Neural progenitor cell (in vitro differentiated cells): ENCODE data around the gene RAD54L2. TPM values are rescaled to one million over a fixed set of nuclear protein-coding genes. Genes with fewer than 3 reads are reported as not detected.

Experiments
- DNase-seq: peaks from one replicate; pipeline ENCODE4 v3.0.0-alpha.2; 2016; ENCODE audit warnings: low spot score
- H2AFZ ChIP-seq: fragments of 200-600 bp; sonication (generic); replicated peaks from 2 replicates; pipeline ENCODE4 v1.6.1; 2016; ENCODE audit warnings: antibody characterized with exemption
- H3F3A ChIP-seq: fragments of 200-600 bp; sonication (generic); 2 replicates; pipeline ENCODE4 v1.6.1; 2016; ENCODE audit warnings: antibody characterized with exemption, low read depth
- H3K27ac ChIP-seq: fragments of 200-600 bp; sonication (generic); 2 replicates; pipeline ENCODE4 v1.5.1; 2016; ENCODE audit warnings: mild to moderate bottlenecking
- H3K27me3 ChIP-seq: fragments of 200-600 bp; sonication (generic); 2 replicates; pipeline ENCODE4 v1.6.1; 2016; ENCODE audit warnings: mild to moderate bottlenecking, moderate library complexity
- H3K36me3 ChIP-seq: fragments of 200-600 bp; sonication (generic); 2 replicates; pipeline ENCODE4 v1.5.1; 2016
- H3K4me1 ChIP-seq: fragments of 200-600 bp; sonication (generic); 2 replicates; pipeline ENCODE4 v1.6.1; 2016; ENCODE audit warnings: mixed run types
- H3K4me2 ChIP-seq: fragments of 200-600 bp; sonication (generic); 2 replicates; pipeline ENCODE4 v1.6.1; 2016
- H3K4me3 ChIP-seq: fragments of 200-600 bp; sonication (generic); 2 replicates; pipeline ENCODE4 v1.5.1; 2016
- H3K79me2 ChIP-seq: fragments of 200-600 bp; sonication (generic); 2 replicates; pipeline ENCODE4 v1.6.1; 2016; ENCODE audit warnings: low read depth
- H3K9ac ChIP-seq: fragments of 200-600 bp; sonication (generic); 2 replicates; pipeline ENCODE4 v1.6.1; 2016
- H3K9me3 ChIP-seq: fragments of 200-600 bp; sonication (generic); 2 replicates; pipeline ENCODE4 v1.5.1; 2016; ENCODE audit warnings: low read depth
- H4K20me1 ChIP-seq: fragments of 200-600 bp; sonication (generic); 2 replicates; pipeline ENCODE4 v1.6.1; 2016; ENCODE audit warnings: low read depth
- H3K27ac Mint-ChIP-seq: 3 replicates; pipeline ENCODE4 v1.8.0; 2021; ENCODE audit warnings: mixed read lengths
- H3K27me3 Mint-ChIP-seq: 2 replicates; pipeline ENCODE4 v1.8.0; 2022; ENCODE audit warnings: low read depth, mild to moderate bottlenecking, inconsistent platforms, moderate library complexity, mixed read lengths; ENCODE audit not compliant: insufficient read depth
- H3K36me3 Mint-ChIP-seq: 3 replicates; pipeline ENCODE4 v1.8.0; 2021; ENCODE audit warnings: mixed read lengths
- H3K4me1 Mint-ChIP-seq: 3 replicates; pipeline ENCODE4 v1.8.0; 2021; ENCODE audit warnings: mixed read lengths
- H3K4me3 Mint-ChIP-seq: 3 replicates; pipeline ENCODE4 v1.8.0; 2021; ENCODE audit warnings: mild to moderate bottlenecking, moderate library complexity, mixed read lengths
- H3K9me3 Mint-ChIP-seq: 3 replicates; pipeline ENCODE4 v1.8.0; 2020; ENCODE audit warnings: mixed read lengths
- EZH2 ChIP-seq: fragments of 200-600 bp; sonication (generic); IDR thresholded peaks from 2 replicates; pipeline ENCODE4 v1.6.1; 2017; ENCODE audit warnings: antibody characterized with exemption, mild to moderate bottlenecking, moderate library complexity
- EZH2phosphoT487 ChIP-seq: fragments of 200-600 bp; sonication (generic); IDR thresholded peaks from 2 replicates; pipeline ENCODE4 v1.6.1; 2017; ENCODE audit warnings: antibody characterized with exemption
- total RNA-seq: library from RNA; depleted of rRNA; stranded (reverse); fragments of >200 nt; gene quantifications from 2 replicates; pipeline ENCODE4 v1.2.3, GENCODE V29; 2015; ENCODE audit warnings: low replicate concordance
- TF ChIP-seq, protein P1 (sequence below): fragments of 200-600 bp; sonication (generic); IDR thresholded peaks from 2 replicates; pipeline ENCODE4 v1.5.1; 2017; ENCODE audit warnings: antibody characterized with exemption, mild to moderate bottlenecking

Gene RAD54L2
- total RNA-seq, 1 donor from 2014 or later = 30.5 TPM

DNA sequence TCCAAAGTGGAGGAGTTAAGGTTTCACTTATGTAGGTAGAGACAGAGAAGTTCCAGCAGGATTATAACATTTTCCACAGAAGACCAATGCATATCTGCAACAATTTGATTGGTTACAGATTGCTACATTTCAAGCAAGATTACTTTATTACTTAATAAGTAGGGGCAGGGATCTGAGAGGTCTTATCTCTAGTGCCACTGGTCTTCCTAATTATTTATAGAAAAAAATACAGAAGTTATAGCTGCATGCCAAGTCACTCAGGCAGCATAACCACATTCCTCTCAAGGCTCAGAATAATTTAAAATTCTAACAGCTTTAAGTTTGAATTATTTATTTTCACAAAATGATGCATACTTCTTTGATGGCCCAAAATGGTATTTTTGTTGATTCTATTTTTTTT, 30.5 kb downstream of the RAD54L2 start:
- peaks cover 14% of the 10 kb centered on the region for H3K36me3 Mint-ChIP-seq
- Histone ChIP-seq H3K4me3 (no peak overlapping the region), H3K4me2 (no peak overlapping the region), H4K20me1 (peaks cover 36% of the 10 kb centered on the region), H3K9ac (no peak overlapping the region), H3K27me3 (no peaks in the 10 kb centered on the region), H3F3A (peaks cover 3% of the 10 kb centered on the region), H3K79me2 (peaks cover 94% of the 10 kb centered on the region), H3K9me3 (no peaks in the 10 kb centered on the region), H3K36me3 (peaks cover 5% of the 10 kb centered on the region), H3K27ac (no peak overlapping the region), H2AFZ (no peak overlapping the region), H3K4me1 (peaks cover 3% of the 10 kb centered on the region)
- H3K9me3 Mint-ChIP-seq = peaks cover 2% of the 10 kb centered on the region
- H3K27me3 Mint-ChIP-seq = no peaks in the 10 kb centered on the region
- H3K4me3 Mint-ChIP-seq = no peak overlapping the region
- peaks cover 3% of the 10 kb centered on the region for H3K4me1 Mint-ChIP-seq
- no peak for DNase-seq
- no peak overlapping the region for H3K27ac Mint-ChIP-seq
- TF ChIP-seq, protein P1, sequence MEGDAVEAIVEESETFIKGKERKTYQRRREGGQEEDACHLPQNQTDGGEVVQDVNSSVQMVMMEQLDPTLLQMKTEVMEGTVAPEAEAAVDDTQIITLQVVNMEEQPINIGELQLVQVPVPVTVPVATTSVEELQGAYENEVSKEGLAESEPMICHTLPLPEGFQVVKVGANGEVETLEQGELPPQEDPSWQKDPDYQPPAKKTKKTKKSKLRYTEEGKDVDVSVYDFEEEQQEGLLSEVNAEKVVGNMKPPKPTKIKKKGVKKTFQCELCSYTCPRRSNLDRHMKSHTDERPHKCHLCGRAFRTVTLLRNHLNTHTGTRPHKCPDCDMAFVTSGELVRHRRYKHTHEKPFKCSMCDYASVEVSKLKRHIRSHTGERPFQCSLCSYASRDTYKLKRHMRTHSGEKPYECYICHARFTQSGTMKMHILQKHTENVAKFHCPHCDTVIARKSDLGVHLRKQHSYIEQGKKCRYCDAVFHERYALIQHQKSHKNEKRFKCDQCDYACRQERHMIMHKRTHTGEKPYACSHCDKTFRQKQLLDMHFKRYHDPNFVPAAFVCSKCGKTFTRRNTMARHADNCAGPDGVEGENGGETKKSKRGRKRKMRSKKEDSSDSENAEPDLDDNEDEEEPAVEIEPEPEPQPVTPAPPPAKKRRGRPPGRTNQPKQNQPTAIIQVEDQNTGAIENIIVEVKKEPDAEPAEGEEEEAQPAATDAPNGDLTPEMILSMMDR = no peak
- no peak for TF ChIP-seq EZH2

DNA sequence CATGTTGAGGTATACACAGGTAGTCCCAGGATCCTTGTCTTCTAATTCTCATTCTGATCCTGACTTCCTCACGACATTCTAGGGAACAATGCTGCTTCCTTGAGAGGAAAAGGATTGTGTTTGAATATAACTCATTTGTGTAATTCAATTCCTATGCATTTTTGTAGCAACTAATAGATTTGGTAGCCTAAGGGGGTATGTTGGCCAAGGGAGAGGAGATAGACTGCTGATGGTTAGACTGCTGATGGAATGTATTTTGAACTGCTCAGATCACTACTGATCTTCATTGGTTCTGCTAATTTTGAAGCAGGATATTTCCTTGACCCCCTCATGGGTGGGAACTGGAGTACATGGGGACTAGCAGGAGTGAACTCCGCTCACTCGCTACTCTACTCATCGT, 39.7 kb downstream of the RAD54L2 start:
- Histone ChIP-seq H3K4me2 (no peak overlapping the region), H3K36me3 (peaks cover 3% of the 10 kb centered on the region), H3K4me1 (peaks cover 7% of the 10 kb centered on the region), H3K4me3 (no peak overlapping the region), H3K27ac (no peak overlapping the region), H4K20me1 (peaks cover 12% of the 10 kb centered on the region), H2AFZ (no peak overlapping the region), H3K79me2 (peaks cover 82% of the 10 kb centered on the region), H3K9me3 (no peaks in the 10 kb centered on the region), H3K9ac (no peak overlapping the region), H3F3A (peaks cover 14% of the 10 kb centered on the region), H3K27me3 (no peaks in the 10 kb centered on the region)
- Mint-ChIP-seq H3K9me3 (peaks cover 27% of the 10 kb centered on the region), H3K27me3 (peaks cover 2% of the 10 kb centered on the region), H3K4me3 (no peak overlapping the region), H3K36me3 (peaks cover 38% of the 10 kb centered on the region), H3K27ac (no peak overlapping the region), H3K4me1 (peaks cover 8% of the 10 kb centered on the region)
- no peak for DNase-seq
- TF ChIP-seq EZH2phosphoT487 = no peak
- TF ChIP-seq EZH2 = no peak
- TF ChIP-seq, protein P1 = no peak

GRCh38 chr3:51580418-51580817, 41.9 kb downstream of the RAD54L2 start:
- Histone ChIP-seq H3K27ac (peak overlapping the region; percentile 49), H3K9ac (no peak overlapping the region), H3K27me3 (no peaks in the 10 kb centered on the region), H3K9me3 (no peaks in the 10 kb centered on the region), H3K4me2 (no peak overlapping the region), H3K4me3 (no peak overlapping the region), H3F3A (peaks cover 14% of the 10 kb centered on the region), H3K79me2 (peaks cover 82% of the 10 kb centered on the region), H3K36me3 (no peaks in the 10 kb centered on the region), H4K20me1 (peaks cover 15% of the 10 kb centered on the region), H2AFZ (no peak overlapping the region), H3K4me1 (peaks cover 7% of the 10 kb centered on the region)
- DNase-seq = no peak
- no peak for TF ChIP-seq EZH2phosphoT487
- TF ChIP-seq, protein P1 = no peak
- TF ChIP-seq EZH2 = no peak
- Mint-ChIP-seq H3K9me3 (peaks cover 22% of the 10 kb centered on the region), H3K27me3 (peaks cover 2% of the 10 kb centered on the region), H3K36me3 (peaks cover 28% of the 10 kb centered on the region), H3K4me3 (no peak overlapping the region), H3K27ac (no peak overlapping the region), H3K4me1 (peaks cover 8% of the 10 kb centered on the region)
